Testis (tissue), 3 donors: ENCODE results near the gene PCBD2. TPM values are rescaled to one million over a fixed set of nuclear protein-coding genes. Genes with fewer than 3 reads are reported as not detected.

ENCODE experiments used
- DNase-seq: peaks from one replicate; pipeline ENCODE4 v3.0.0-alpha.2; 2019
- H3K27ac ChIP-seq, 2 donors: fragments of 200-600 bp; sonication (generic); one replicate each; pipeline ENCODE4 v1.5.1; 2019
- H3K27me3 ChIP-seq: fragments of 200-600 bp; sonication (generic); one replicate; pipeline ENCODE4 v1.5.1; 2019
- H3K36me3 ChIP-seq: fragments of 200-600 bp; sonication (generic); one replicate; pipeline ENCODE4 v1.5.1; 2017; ENCODE audit warnings: low read depth; ENCODE audit errors: missing control alignments
- H3K4me1 ChIP-seq: fragments of 200-600 bp; sonication (generic); one replicate; pipeline ENCODE4 v1.5.1; 2019
- H3K4me3 ChIP-seq, 2 donors: fragments of 200-600 bp; sonication (generic); one replicate each; pipeline ENCODE4 v1.5.1; 2017 to 2019
- H3K9me3 ChIP-seq: fragments of 200-600 bp; sonication (generic); one replicate; pipeline ENCODE4 v1.5.1; 2017
- CTCF ChIP-seq, 3 experiments: fragments of 450-650 bp in 2 of 3; fragments of 200-600 bp in 1 of 3; sonication (generic) in 1 of 3; IDR thresholded peaks; one replicate each; pipeline ENCODE4 v1.5.1; 2016 to 2019; ENCODE audit warnings: antibody characterized with exemption in 3 of 3, mild to moderate bottlenecking in 2 of 3, moderate library complexity in 1 of 3
- POLR2A ChIP-seq: fragments of 450-650 bp; IDR thresholded peaks from one replicate; pipeline ENCODE4 v1.6.1; 2017; ENCODE audit warnings: antibody characterized with exemption, mild to moderate bottlenecking, moderate library complexity
- WGBS, 2 donors: methylation state at CpG; one replicate each; pipeline ENCODE4 v1.1.5; 2018; 5-methylcytosine and 5-hydroxymethylcytosine counted together
- intact Hi-C: fragments of 100-400 bp; cut with DNase I; formaldehyde crosslinking; loops from one replicate; pipeline ENCODE4 v1.15.1; 2023; ENCODE audit warnings: low total_unique reads
- polyA plus RNA-seq: library from polyadenylated mRNA; stranded (reverse); fragments of 350-450 nt; fragmentation: Illumina TruSeq; extraction: RNeasy Lipid Tissue Mini Kit (QIAGEN cat#74804); gene quantifications from one replicate; pipeline ENCODE4 v1.2.3, GENCODE V29; 2014; ENCODE audit warnings: low read depth, low replicate concordance; ENCODE audit not compliant: insufficient read depth
- total RNA-seq, 2 donors: library from RNA; depleted of rRNA; stranded (reverse); fragments of >200 nt; gene quantifications; one replicate each; pipeline ENCODE4 v1.2.3, GENCODE V29; 2016

PCBD2 gene
- total and polyA plus RNA-seq, 3 donors from 2014 or later, result 5.9 to 17.6 (median 13.4) TPM

GRCh38 chr5:134873987-134874830 lies 30.7 kb upstream of the PCBD2 start, which contains the start of gene TXNDC15:
Gene TXNDC15 (plus strand): TSS chr5:134874371. CDS start chr5:134874428, 57 bp downstream.
- Histone ChIP-seq H3K4me1 (peaks cover 6% of the 10 kb centered on the region), H3K4me3 (peak within 1 kb of the TSS; percentile 85 to 91), H3K27me3 (no peaks in the 10 kb centered on the region), H3K9me3 (no peaks in the 10 kb centered on the region), H3K36me3 (no peaks in the 10 kb centered on the region), H3K27ac (peak within 1 kb of the TSS; percentile 78 to 94)
- peak; percentile 93 for DNase-seq
- no peak for TF ChIP-seq CTCF (IDR thresholded peaks at IDR 0.05)
- TF ChIP-seq POLR2A, result no peak
- 1 to 41% methylated on average over 3 to 78 of the region's 79 CpGs for WGBS, 2 donors
- intact Hi-C loops, result no loop called here

- no peaks in the 10 kb centered on the region for H3K9me3 ChIP-seq
- H3K27ac ChIP-seq, result peak overlapping the region; percentile 78 to 94
- TF ChIP-seq CTCF (IDR thresholded peaks at IDR 0.05) (no peak), POLR2A (no peak)
- H3K4me3 ChIP-seq, result peak overlapping the region; percentile 85 to 91
- WGBS, 2 donors, result 3% methylated on average over 20 of the region's 20 CpGs
- DNase-seq, result peak; percentile 80
- no peaks in the 10 kb centered on the region for H3K36me3 ChIP-seq
- H3K27me3 ChIP-seq, result no peaks in the 10 kb centered on the region
- H3K4me1 ChIP-seq, result peaks cover 6% of the 10 kb centered on the region
- intact Hi-C loops, result no loop called here
Observed at GRCh38 chr5:134874831-134875655, 29.9 kb upstream of the PCBD2 start.

GRCh38 chr5:134877159-134877558 lies 27.8 kb upstream of the PCBD2 start:
- no peak for TF ChIP-seq CTCF (IDR thresholded peaks at IDR 0.05)
- Histone ChIP-seq H3K27ac (no peak overlapping the region), H3K27me3 (no peaks in the 10 kb centered on the region), H3K4me1 (peaks cover 6% of the 10 kb centered on the region), H3K36me3 (no peaks in the 10 kb centered on the region), H3K9me3 (no peaks in the 10 kb centered on the region), H3K4me3 (no peak overlapping the region)
- intact Hi-C loops, result no loop called here
- DNase-seq, result no peak

- H3K9me3 ChIP-seq, result no peaks in the 10 kb centered on the region
- no peak overlapping the region for H3K4me3 ChIP-seq
- intact Hi-C loops, result no loop called here
- no peak for TF ChIP-seq POLR2A
- no peak for TF ChIP-seq CTCF (IDR thresholded peaks at IDR 0.05)
- no peaks in the 10 kb centered on the region for H3K27me3 ChIP-seq
- H3K36me3 ChIP-seq, result no peaks in the 10 kb centered on the region
- no peak for DNase-seq
- peaks cover 6% of the 10 kb centered on the region for H3K4me1 ChIP-seq
- 84 to 92% methylated on average over 3 of the region's 3 CpGs for WGBS, 2 donors
- no peak overlapping the region for H3K27ac ChIP-seq
Observed at GRCh38 chr5:134878403-134878802, 26.5 kb upstream of the PCBD2 start.
